MM.1S (cell line): ENCODE data around the gene BMPR1A.

Experiments
- DNase-seq: peaks from one replicate; pipeline ENCODE4 v3.0.0-alpha.2; 2015
- H2AFZ ChIP-seq: fragments of 300-600 bp; sonication (generic); 2 replicates; pipeline ENCODE4 v1.6.0; 2016; ENCODE audit warnings: antibody characterized with exemption, low read length
- H3F3A ChIP-seq: fragments of 300-600 bp; sonication (generic); 2 replicates; pipeline ENCODE4 v1.6.1; 2016; ENCODE audit warnings: mild to moderate bottlenecking, antibody characterized with exemption, low read length, moderate library complexity, mixed read lengths; ENCODE audit not compliant: insufficient read depth
- H3K27ac ChIP-seq: fragments of 300-600 bp; sonication (generic); 2 replicates; pipeline ENCODE4 v1.5.1; 2016; ENCODE audit warnings: mild to moderate bottlenecking, low read length
- H3K27me3 ChIP-seq: fragments of 300-600 bp; sonication (generic); replicated peaks from 2 replicates; pipeline ENCODE4 v1.6.0; 2016; ENCODE audit warnings: low read length; ENCODE audit not compliant: insufficient read depth
- H3K36me3 ChIP-seq: fragments of 300-600 bp; sonication (generic); replicated peaks from 2 replicates; pipeline ENCODE4 v1.6.1; 2016; ENCODE audit warnings: mild to moderate bottlenecking, low read length, mixed read lengths; ENCODE audit not compliant: insufficient read depth
- H3K4me1 ChIP-seq: fragments of 300-600 bp; sonication (generic); 2 replicates; pipeline ENCODE4 v1.6.1; 2016; ENCODE audit warnings: low read length, mixed read lengths
- H3K4me2 ChIP-seq: fragments of 300-600 bp; sonication (generic); 2 replicates; pipeline ENCODE4 v1.6.0; 2016; ENCODE audit warnings: low read depth, low read length
- H3K4me3 ChIP-seq: fragments of 300-600 bp; sonication (generic); 2 replicates; pipeline ENCODE4 v1.5.1; 2016; ENCODE audit warnings: low read length, mixed read lengths
- H3K79me2 ChIP-seq: fragments of 300-600 bp; sonication (generic); 2 replicates; pipeline ENCODE4 v1.6.1; 2016; ENCODE audit warnings: mixed run types, low read length, mixed read lengths
- H3K9ac ChIP-seq: fragments of 300-600 bp; sonication (generic); 2 replicates; pipeline ENCODE4 v1.6.1; 2016; ENCODE audit warnings: low read length, mixed read lengths
- H3K9me2 ChIP-seq: fragments of 300-600 bp; sonication (generic); replicated peaks from 2 replicates; pipeline ENCODE4 v1.6.1; 2016; ENCODE audit warnings: mild to moderate bottlenecking, low read length, mixed read lengths; ENCODE audit not compliant: insufficient read depth
- H3K9me3 ChIP-seq: fragments of 300-600 bp; sonication (generic); replicated peaks from 2 replicates; pipeline ENCODE4 v1.6.1; 2016; ENCODE audit warnings: mild to moderate bottlenecking, low read length, mixed read lengths; ENCODE audit not compliant: insufficient read depth
- H4K20me1 ChIP-seq: fragments of 300-600 bp; sonication (generic); 2 replicates; pipeline ENCODE4 v1.6.1; 2016; ENCODE audit warnings: mild to moderate bottlenecking, low read length, moderate library complexity, mixed read lengths; ENCODE audit not compliant: insufficient read depth
- EZH2 ChIP-seq: fragments of 300-600 bp; sonication (generic); optimal IDR thresholded peaks from 2 replicates; pipeline ENCODE3; 2017; ENCODE audit warnings: low read depth, mild to moderate bottlenecking, antibody characterized with exemption, low read length, mixed read lengths
- EZH2phosphoT487 ChIP-seq: fragments of 300-600 bp; sonication (generic); IDR thresholded peaks from 2 replicates; pipeline ENCODE4 v1.6.1; 2018; ENCODE audit warnings: antibody characterized with exemption, low read length
- TF ChIP-seq, protein P1 (sequence below): fragments of 300-600 bp; sonication (generic); IDR thresholded peaks from 2 replicates; pipeline ENCODE4 v1.5.1; 2016; ENCODE audit warnings: antibody characterized with exemption, low read length, mixed read lengths

BMPR1A gene

DNA sequence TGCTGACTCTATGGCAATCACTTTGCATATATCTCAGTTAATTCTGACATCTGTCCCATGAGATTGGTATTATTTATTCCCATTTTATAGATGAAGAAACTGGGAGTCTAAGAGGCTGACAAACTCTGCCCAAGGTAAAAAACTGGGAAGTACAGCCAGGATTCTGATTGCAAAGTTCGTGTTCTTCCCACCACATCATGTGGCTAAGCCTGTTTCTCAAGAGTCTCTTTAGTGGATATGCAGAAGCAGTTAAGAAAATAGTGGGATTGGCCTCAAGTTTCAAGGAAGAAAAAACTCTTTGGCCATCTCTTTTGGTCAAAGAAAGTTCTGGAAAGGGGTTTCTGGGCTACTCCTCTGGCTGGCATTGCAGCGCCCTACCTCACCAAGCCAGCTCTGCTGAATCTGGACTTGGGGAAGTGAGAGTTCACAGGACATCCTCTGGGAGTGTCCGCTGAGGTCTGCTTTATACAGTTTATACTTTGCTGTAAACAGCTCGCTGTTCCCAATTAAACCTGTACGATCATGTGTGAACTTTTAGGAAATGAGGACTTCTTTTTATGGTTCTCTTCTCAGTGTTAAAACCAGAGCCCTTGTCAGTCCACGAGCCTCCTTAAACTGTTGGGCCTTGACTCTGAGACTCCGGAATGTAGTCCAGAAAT lies 12.2 kb upstream of the BMPR1A start:
- Histone ChIP-seq H3K9ac (no peak overlapping the region), H3K79me2 (no peaks in the 10 kb centered on the region), H3K27ac (no peak overlapping the region), H3K36me3 (no peaks in the 10 kb centered on the region), H3K4me3 (no peak overlapping the region), H3K9me2 (no peaks in the 10 kb centered on the region), H4K20me1 (no peaks in the 10 kb centered on the region), H3F3A (no peaks in the 10 kb centered on the region), H2AFZ (no peak overlapping the region), H3K4me1 (no peaks in the 10 kb centered on the region), H3K9me3 (no peaks in the 10 kb centered on the region), H3K27me3 (no peaks in the 10 kb centered on the region), H3K4me2 (no peak overlapping the region)
- DNase-seq, result no peak
- TF ChIP-seq EZH2phosphoT487 (no peak), EZH2 (no peak)
- TF ChIP-seq, protein P1, sequence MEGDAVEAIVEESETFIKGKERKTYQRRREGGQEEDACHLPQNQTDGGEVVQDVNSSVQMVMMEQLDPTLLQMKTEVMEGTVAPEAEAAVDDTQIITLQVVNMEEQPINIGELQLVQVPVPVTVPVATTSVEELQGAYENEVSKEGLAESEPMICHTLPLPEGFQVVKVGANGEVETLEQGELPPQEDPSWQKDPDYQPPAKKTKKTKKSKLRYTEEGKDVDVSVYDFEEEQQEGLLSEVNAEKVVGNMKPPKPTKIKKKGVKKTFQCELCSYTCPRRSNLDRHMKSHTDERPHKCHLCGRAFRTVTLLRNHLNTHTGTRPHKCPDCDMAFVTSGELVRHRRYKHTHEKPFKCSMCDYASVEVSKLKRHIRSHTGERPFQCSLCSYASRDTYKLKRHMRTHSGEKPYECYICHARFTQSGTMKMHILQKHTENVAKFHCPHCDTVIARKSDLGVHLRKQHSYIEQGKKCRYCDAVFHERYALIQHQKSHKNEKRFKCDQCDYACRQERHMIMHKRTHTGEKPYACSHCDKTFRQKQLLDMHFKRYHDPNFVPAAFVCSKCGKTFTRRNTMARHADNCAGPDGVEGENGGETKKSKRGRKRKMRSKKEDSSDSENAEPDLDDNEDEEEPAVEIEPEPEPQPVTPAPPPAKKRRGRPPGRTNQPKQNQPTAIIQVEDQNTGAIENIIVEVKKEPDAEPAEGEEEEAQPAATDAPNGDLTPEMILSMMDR, result no peak

DNA sequence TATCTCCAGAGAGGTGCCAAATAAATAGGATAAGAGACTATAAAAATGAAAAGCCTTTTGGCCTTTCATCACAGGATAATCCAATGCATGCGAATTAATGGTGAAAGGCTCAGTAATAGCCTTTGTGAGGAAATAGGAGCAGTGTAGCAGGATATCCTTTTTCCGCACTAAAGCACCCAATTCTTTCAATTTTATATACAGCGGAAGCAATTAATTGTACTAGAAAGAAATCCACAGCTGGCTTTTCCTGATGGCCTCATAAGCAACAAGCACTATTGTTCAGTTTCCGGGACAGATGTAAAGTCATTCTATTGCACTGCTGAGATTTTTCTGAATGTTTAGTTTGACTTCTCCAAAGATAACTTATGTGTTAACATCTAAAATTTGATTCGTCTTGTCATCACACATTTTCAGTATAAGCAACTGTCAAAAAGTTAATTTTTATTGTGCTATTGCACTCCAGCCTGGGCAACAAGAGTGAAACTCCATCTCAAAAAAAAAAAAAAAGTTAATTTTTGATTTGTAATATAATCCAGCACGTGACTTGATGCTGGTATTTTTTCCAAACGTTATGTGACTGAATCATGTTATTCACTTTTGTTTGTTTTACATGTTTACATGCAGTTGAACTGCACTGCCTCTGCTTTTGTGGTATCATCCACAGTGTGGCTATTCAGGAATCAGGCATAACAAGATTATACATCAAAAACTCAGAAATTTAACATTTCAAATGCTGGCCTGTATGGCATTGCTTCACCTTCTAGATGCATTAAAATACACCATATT lies 8.4 kb upstream of the BMPR1A start:
- Histone ChIP-seq H3K9ac (no peak overlapping the region), H3K27ac (no peak overlapping the region), H3K27me3 (no peaks in the 10 kb centered on the region), H3K4me3 (no peak overlapping the region), H3F3A (no peaks in the 10 kb centered on the region), H3K4me2 (no peak overlapping the region), H3K36me3 (no peaks in the 10 kb centered on the region), H3K79me2 (no peaks in the 10 kb centered on the region), H3K9me2 (no peaks in the 10 kb centered on the region), H3K9me3 (no peaks in the 10 kb centered on the region), H3K4me1 (peaks cover 8% of the 10 kb centered on the region), H2AFZ (no peak overlapping the region), H4K20me1 (no peaks in the 10 kb centered on the region)
- no peak for DNase-seq
- TF ChIP-seq, protein P1, result no peak
- TF ChIP-seq EZH2phosphoT487 (no peak), EZH2 (no peak)

DNA sequence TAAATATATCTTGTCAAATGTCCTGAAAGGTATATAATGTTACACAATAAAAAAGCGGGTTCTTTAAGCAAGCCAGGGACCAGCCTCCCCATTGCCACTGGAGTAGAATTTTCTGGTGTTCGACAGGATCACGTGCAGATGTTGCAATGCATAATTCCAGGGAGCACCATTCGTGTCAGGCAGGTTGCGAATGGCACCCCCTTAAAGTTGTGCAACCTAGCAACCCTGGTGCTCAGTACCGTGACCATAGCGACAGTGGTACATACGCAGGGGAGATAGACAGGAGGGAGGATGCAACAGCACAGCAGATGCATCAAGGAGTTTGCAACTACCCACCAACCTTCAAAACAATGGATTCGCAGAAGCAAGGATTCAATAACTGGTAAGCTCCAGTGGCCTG lies 6.6 kb upstream of the BMPR1A start:
- no peaks in the 10 kb centered on the region for H3K27me3 ChIP-seq
- no peak overlapping the region for H3K9ac ChIP-seq
- no peaks in the 10 kb centered on the region for H3K79me2 ChIP-seq
- DNase-seq, result no peak
- H3K27ac ChIP-seq, result no peak overlapping the region
- H3K4me3 ChIP-seq, result no peak overlapping the region
- no peaks in the 10 kb centered on the region for H3F3A ChIP-seq
- no peaks in the 10 kb centered on the region for H3K36me3 ChIP-seq
- H3K4me2 ChIP-seq, result no peak overlapping the region
- no peaks in the 10 kb centered on the region for H3K9me3 ChIP-seq
- no peaks in the 10 kb centered on the region for H4K20me1 ChIP-seq
- peaks cover 15% of the 10 kb centered on the region for H3K4me1 ChIP-seq
- no peaks in the 10 kb centered on the region for H3K9me2 ChIP-seq
- H2AFZ ChIP-seq, result no peak overlapping the region
- TF ChIP-seq EZH2phosphoT487 (no peak), EZH2 (no peak)
- TF ChIP-seq, protein P1, result no peak
